NOMO-1 treated with DMSO at 0.1 percent for 48 hours (cell line): Measurements from ENCODE around the gene LY6G5B.
A peak's percentile ranks its signal among the peaks of the same experiment; 100 is the strongest.

Source experiments
- DNase-seq: peaks from one replicate; lab custom pipeline; 2025; ENCODE audit not compliant: unreplicated experiment; lab: John Stamatoyannopoulos, UW

Gene LY6G5B

DNA sequence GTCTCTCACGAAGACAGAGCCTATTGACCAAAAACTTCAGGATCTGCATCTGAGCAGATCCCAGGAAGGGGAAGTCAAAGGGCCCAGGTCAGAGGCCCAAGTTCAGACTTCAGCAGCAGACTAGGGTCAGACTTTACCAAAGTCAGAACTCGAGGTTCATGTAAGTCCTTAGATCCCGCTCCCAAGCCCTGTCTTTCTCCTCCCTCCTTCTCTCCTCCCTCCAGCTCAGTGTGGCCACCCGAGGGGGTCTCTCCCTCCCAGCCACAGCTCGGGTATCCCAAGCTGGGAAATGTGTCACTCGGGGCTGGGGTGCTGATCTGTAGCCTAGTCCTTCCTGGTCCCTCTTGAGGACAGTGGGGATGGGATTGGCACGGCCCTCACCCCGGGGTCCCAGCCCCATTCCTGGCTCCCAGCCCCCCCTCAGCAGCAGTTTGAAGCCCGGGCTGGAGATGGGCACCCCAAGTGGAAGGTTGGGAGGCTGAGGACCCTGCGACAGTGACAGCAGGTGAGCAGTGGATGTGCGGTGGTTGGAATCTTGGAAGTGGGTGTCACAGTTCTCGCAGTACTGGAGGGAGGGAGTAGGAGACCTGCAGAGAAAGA, 7.6 kb upstream of the LY6G5B start:
- DNase-seq = no peak

DNA sequence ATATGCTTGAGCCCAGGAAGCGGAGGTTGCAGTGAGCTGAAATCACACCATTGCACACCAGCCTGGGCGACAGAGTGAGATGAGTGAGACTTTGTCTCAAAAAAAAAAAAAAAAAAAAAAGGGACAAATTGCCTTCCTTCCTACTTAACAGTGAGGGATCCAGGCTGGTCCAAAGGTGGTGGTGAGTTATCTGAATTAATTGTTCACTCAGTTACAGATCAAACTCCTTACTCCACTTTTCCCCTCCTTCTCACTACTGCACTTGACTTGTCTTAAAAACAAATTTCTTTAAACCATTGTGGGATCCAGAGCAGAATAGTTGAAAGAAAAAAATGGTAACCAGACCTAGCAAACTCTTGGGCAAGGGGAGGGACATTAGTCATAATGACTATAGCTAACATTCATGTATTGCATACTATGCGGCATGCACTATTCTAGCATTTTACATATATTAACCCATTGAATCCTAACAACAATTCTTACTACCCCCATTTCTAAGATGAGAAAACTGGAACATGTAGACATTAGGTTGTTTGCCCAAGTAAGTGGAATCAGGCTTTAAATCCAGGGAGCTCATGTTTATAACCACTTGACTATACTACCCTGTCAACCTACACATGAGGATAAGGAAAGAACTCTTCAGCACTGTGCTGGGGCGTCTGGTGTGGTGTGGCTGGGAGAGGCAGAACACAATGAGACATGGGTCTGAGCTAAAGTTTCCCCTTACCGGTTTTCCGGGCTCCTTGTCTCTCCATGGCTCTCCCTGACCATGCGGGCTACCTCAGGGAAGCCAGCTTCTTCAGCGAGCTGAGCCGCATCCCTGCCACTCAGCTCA, 6.4 kb upstream of the LY6G5B start:
- no peak for DNase-seq

DNA sequence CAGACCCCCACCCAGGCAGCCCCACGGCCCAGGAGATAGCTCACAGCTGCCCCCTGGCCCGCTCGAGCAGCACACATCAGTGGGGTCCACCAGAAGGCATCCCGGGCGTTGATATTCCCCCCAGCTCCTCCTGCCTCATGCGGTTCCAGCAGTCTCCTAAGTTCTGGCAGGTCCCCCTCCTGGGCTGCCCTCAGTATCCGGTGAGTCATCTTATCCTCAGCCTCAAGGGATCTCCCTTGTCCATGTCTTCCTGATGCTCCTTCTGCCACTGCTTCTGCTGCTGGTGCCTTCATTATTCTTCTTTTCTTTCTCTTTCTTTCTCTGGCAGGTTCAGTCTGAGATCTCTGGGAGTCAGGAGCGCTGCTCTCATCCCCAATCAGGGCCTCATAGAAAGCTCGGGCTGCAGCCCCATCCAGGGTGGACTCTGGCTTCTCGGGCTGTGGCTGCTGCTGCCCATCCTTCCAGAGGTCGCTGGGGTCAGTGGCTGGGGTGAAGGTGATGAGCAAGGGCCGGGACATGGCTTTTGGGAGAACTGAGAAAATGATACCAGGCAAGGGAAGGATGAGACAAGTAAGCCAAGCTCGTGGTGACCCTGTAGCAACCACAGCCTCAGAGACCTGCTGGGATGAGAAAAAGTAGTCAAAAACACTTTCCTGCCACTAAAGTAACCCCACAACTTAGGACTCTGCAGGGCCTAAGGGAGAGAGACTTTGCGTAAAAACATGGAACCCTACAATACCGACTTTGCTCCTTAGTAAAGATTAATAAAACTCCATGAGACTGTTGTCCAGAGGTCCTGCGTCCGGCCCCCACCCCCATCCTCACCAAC, 5.6 kb upstream of the LY6G5B start:
- DNase-seq = no peak

DNA sequence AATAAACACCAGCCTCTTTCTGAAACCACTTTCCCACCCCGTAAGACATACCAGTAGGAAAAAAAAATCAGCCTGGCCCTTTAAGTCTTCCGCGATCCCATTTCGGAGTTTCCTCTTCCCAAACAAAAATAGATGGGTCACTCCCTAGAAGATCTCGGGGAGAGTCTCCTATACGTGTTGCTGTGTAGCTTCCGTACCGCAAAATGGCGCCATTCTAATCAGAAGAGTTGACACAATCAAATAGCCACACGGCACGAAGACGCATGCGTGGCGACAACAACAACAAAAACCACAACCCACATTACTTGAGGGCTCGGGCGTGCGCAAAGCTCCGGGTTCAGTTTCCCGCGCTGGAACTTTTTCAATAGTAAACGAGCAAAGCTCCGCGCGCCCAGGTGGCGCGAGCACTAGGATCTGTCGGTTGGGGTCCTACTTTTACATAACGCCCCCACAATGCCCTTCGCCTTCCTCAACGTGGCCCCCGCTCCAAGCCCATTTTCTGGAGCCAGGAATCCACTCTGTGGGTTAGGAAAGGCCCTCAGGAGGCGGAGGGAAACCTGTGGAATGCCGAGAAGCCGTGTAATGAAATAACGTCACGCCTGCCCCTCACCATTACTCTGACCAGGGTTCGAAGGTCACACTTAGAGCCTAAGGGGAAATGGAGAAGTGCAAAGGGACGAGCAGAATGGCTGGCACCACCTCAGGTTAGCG, 4.8 kb upstream of the LY6G5B start, which contains the start of gene GPANK1:
TSS of gene GPANK1 (minus strand) at position 208 of the 711 bp plus-strand sequence. CDS start 519 bp downstream, outside the sequence.
- peak; percentile 89 for DNase-seq

DNA sequence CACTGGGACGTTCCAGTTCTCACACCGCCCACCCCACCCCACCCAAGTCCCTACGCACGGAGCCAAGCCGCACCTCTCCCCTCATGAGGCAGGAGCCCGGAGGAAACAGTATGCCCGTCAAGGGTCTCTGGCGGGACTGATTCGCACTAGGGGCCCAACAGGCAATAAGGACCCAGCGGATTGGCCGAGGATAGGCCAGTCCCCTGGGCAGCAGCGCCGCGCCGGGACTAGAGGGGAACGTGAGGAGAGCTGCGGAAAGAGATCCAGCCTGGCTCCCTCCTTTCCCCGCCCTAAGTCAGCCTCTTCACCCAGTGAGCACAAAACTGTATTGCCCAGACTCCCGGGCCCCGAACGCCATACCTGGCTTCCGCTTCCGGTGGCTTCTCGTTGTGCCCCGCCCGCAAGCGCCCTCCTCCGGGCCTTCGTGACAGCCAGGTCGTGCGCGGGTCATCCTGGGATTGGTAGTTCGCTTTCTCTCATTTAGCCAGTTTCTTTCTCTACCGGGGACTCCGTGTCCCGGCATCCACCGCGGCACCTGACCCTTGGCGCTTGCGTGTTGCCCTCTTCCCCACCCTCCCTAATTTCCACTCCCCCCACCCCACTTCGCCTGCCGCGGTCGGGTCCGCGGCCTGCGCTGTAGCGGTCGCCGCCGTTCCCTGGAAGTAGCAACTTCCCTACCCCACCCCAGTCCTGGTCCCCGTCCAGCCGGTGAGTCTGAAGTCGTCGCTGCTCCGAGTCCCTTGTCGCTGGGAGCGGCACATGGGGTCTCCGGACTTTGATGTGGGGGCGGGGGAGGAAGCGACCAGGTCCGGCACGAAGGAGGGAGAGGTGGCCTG, 4.1 kb upstream of the LY6G5B start, which contains the start of gene CSNK2B:
TSS of gene CSNK2B (plus strand) at position 580 of the 836 bp plus-strand sequence. CDS start 752 bp downstream, outside the sequence.
- peak; percentile 99 for DNase-seq

DNA sequence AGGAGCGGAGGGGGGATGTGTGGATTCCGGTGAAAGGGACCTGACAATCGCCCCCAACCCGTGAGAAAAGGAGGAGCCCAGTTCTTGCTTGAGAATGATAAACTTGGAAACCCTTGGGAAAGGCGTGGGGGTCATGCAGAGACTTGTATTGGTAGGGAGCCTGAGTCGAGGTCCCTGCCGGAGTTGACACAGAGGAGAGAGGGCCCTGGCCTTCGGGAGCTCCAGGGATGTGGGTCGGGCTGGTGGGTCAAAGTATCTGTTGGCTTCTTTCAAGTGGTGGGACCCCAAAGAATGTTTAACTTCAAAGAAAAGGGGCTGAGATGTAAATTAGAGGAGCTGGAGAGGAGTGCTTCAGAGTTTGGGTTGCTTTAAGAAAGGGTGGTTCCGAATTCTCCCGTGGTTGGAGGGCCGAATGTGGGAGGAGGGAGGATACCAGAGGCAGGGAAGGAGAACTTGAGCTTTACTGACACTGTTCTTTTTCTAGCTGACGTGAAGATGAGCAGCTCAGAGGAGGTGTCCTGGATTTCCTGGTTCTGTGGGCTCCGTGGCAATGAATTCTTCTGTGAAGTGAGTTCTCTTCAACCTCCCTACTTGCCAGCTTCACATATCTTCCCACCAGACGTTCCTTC, 3.3 kb upstream of the LY6G5B start:
- peak; percentile 14 for DNase-seq

DNA sequence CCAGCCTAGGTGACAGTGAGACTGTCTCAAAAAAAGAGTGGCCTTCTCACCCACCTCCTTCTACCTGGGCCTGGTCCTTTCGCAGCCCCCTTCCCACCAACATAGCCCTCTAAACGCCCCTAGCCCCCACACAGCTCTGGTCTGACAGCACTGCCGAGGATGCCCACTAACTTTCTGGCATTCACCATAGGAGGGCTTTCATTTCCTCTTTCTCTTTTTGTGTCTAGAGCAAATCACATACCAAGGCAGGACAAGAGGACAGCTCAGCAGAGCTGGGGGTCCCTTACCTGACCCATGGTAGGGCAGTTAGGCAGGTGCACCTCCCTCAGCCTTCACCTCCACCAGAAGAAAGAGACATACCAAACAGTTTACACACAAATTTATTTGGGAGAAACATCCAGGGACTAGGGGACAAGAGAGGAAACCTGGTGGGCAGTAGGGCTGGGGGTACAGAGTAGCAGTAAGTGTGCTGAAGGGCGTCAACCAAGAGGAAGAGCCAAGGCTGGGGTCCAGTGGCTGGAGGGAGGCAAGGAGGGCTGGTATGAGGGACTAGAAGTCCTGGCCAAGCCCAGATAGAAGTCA, 6.6 kb downstream of the LY6G5B start:
- DNase-seq = peak; percentile 35

DNA sequence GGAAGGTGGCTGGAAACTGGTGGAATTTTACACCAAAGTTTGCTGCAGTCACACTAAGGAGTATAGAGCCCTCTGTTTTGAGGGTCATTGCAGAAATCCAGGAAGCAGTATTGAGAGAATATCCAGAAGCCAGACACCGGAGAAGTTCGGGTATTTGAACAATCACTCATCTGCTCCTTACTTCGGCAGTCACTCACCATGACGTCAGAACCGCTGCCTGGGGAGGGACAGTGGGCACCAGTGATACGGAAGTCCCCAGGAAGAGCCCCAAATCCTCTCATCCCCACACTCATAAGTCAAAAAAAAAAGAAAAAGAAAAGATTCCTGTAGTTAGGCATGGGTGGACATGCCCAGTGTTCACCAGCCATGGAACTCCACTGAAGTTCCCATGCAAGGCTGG, 7.1 kb downstream of the LY6G5B start:
- DNase-seq = no peak

DNA sequence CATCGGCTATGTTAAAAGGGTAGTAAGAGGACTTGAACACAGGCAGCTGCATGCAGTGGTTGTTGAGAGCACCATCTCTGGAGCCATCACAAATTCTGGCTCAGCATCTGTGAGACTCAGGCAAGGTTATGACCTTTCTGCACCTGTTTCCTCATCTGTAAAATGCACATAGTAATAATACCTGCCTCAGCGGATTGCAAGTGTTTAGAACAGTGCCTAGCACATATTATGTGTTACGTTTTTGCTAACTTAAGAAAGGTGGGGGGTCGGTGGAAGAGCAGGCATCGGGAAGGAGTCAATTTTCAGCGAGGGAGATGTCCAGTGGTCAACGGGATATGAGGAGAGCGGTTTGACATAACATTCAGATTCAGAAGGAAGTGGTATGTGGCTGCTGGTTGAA, 8.2 kb downstream of the LY6G5B start:
- DNase-seq = no peak

DNA sequence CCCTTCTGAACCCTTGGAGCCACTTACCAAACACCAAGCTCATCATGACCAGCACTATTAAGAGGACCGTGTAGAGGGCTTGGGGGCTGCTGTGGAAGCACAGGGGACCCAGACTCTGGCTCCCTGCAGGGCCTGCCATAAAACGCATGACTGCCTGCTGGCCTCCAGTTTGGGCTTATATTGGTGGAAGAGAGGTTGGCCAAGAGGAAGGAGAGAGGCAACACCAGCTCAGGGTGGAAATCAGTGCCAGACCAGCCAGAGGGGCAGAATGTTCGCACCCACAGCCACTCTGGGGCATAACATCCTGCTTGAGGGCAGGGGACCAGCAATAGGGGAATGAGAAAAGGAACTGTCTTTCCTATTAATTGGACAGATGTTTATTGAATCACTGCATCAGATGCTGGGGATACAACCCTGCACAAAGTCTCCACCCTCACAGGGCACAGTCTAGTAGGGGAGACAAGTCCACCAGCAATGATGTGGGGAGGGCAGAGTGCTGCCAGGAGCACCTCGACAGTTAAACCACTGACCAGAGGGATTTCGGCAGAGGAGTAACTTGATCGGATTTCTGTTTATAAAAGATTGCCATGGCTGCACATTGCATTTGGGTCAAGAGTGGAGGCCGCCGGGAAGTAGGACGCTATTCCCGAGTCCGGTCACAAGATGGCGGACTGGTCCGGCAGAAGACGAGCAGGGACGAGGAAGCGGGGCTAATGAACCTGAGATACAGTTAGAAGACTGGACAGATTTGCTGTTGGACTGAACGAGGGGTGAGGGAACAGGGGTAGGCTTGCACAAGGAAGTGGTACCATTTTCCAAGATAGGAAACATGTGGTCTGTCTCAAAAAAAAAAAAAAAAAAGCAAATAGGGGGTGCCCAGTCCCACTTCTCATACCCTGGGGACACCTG, 10.7 kb downstream of the LY6G5B start, which contains the start of gene LY6G5C:
TSS of gene LY6G5C (minus strand) at position 842 of the 909 bp plus-strand sequence. CDS start at position 148, 694 bp downstream.
- DNase-seq = peak; percentile 72

DNA sequence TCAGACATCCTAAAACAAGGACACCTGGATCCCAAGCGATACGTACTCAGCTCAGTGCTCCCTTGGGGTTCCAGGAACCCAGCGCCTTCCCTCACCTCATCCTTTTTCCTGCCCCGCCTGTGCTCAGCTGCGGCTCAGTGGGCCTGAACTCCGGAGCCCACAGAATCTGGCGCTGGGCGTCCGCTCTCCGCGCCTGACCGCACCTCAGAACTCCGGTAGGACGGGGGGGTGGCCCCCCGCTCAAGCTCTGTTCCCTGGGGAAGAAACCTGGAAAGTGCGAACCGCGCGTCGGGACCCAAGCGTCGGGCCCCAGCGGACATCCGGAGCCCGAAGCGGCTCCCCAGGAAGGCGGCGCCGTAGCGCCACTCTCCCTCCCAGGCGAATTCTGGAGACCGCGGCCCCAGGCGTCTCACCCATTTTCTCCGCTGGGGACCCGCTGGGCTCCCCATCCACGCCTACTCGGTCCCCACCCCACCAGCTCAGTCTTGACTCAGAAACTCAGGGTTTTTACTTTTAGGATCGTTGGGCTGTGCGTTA, 11.4 kb downstream of the LY6G5B start:
- no peak for DNase-seq

DNA sequence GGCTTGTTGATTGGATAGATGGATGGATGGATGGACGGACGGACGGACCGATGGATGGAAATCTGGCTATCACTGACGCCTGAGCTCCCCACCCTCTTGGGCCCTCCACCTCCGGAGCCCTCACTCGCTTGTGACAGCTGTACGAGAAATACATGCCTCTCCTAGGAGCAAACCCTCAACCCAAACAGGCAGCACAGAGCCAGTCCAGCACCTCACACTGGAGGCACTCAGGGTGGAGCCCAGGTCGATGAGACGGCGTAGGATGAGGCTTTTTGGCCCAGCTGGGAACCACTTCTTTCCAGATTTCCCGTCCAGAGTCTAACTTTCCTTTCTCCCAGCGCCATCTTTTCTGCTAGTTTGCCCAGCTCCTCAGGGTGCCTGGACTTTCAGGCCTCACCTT, 13.8 kb downstream of the LY6G5B start:
- no peak for DNase-seq

DNA sequence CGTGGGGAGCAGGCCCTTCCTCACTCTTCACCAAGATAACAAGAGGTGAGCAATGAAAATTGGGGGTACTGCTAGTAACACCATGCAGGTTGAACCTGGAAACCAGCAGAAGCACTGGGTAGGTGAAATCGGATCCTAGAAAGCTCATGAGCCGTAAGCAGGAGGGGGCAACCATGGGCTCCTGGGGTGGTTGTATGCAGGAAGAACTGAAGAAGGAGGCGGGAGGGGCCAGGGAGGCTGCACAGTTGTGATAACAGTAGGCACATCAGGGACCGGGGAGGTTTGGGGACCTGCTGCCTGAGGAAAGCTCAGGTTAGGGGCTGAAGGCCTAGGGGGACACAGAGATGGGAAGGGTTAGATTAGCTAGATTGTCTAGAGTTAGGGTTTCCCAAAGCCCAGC, 16.7 kb downstream of the LY6G5B start:
- DNase-seq = no peak

DNA sequence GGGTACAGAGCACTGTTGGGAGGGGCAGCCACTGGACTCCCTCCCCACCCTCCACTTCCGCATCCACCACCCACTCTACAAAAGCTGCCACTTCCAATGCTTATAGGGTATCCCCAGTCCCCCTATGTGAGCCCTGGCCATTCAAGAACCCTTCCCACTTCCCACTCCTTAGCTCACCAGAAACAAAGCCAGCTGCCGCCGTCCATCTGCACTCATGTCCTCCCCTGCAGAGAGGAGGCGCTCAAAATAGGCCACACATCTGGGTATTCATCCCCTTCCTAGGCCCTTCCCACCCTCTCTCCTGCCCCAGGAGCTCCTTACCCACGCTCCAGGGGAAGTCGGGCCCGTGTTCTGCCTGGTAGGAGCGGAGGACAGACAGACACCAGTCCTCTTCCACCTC, 17.5 kb downstream of the LY6G5B start:
- DNase-seq = no peak

DNA sequence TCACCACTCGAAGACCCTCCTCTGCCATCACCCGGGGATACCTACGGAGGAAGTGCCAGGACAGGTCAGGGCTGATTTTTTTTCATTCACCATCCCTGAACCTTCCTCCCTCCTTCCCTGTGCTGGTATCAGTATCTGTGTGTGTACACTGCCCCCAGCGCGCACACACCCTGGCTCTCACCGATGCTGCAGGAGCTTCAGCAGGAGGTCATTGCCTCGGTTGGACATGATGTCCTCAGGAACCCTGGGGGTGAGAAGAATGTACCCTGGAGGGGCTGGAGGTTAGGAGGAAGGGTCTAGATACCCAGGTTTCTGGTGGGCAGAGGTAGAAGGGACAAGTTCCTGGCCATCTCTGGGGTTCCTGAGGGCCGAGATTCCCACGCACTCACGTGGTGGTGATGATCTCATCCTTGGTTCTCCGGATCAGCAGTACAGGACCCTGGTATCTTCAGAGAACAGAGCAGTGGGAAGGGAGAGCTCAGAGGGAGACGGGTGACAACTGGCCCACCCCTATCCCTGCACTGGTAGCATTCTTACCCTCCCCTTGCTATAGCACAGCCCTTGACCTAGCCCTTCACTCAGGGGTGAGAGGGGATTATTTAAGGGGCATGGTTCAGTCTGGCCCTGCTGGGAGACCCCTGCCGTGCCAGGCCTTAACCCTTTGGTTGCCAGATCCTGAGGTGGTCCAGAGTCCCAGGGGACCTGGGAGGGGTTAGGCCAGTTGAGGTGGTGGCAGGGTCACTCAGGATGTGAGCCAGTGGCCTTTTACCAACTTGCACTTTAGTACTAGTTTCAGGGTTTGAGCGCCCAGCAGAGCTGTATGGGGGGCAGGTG, 18.3 kb downstream of the LY6G5B start:
- no peak for DNase-seq

DNA sequence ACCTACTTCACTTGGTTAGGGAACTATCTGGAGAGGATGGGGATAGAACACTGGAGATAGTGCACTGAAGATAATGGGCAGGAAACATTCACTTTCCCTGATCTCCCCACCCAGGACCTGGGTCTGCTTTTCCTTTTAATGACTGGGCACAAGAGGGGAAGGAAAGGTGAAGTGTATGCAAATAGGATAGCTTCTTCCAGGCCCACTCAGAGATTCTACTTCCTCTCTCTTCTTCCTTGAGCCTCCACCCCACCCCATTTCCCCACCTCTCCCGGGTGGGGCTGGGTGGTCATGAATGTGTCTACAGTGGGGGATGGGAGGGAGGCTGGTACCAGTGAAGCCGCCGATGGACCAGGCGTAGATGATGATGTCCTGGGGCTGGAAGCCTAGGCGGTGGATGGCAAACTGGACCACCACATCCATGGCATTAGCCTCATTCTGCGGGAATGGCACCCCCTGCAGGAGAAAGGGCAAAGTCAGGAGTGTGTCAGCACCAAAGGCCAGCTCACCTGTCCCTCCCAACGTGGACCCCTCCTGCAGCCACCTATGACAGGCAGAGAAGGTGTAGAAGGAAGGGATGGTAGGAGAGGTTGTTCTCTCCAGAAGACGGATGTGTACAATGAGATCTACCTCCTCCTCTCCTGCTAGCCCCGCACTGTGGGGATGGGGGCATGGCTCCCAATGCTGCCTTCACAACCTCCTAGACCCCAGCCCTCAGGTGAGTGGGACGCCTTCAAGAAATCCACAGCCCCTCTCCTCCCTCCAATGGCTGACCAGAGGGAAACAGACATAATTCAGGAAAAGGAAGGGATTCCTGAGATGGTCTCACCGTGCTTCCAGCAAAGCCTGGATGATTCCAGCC, 19.7 kb downstream of the LY6G5B start:
- DNase-seq = no peak
